SU-DHL-6 (cell line): ENCODE data around the gene CCDC116.

Experiments used
- CTCF ChIP-seq: fragments of 200-600 bp; sonication (generic); IDR thresholded peaks from one replicate; pipeline ENCODE4 v1.5.1; 2017; ENCODE audit warnings: antibody characterized with exemption, mild to moderate bottlenecking, low read length, moderate library complexity; ENCODE audit not compliant: insufficient read depth, poor library complexity, severe bottlenecking
- EZH2phosphoT487 ChIP-seq: fragments of 200-600 bp; sonication (generic), shearing (Covaris generic); conservative IDR thresholded peaks from 2 replicates; pipeline ENCODE4 v1.6.1; 2018; ENCODE audit warnings: mild to moderate bottlenecking, antibody characterized with exemption, low read length, moderate library complexity, mixed read lengths

DNA sequence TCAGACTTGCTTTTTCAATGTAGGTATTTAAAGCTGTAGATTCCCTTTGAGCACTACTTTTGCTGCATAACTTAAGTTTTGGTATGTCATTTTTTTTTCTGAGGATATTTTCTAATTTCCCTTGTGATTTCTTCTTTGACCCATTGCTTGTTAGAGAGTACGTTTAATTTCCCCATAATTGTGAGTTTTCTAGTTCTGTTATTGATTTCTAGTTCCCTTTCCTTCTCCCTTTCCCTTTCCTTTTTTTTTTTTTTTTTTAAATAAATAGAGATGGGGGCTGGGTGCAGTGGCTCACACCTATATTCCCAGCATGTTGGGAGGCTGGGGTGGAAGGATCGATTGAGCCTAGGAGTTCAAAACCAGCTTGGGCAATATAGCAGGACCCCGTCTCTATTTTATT lies 34.3 kb upstream of the CCDC116 start:
- TF ChIP-seq CTCF, result no peak
- TF ChIP-seq EZH2phosphoT487, result no peak
